HL-60 (cell line): Measurements from ENCODE around the gene PNMT.
A peak's percentile ranks its signal among the peaks of the same experiment; 100 is the strongest.

Source experiments
- DNase-seq, 2 experiments: peaks; one replicate each; pipeline ENCODE4 v3.0.0-alpha.2; 2010 to 2020; ENCODE audit warnings: low read depth in 1 of 2, low spot score in 1 of 2
- H3K27ac ChIP-seq: fragments of 250-450 bp; sonication (Bioruptor Pico); replicated peaks from 2 replicates; pipeline ENCODE4 v1.5.1; 2020; ENCODE audit warnings: mild to moderate bottlenecking, moderate library complexity
- H3K27me3 ChIP-seq: fragments of 250-450 bp; sonication (Bioruptor Pico); 2 replicates; pipeline ENCODE4 v1.5.1; 2021; ENCODE audit warnings: mild to moderate bottlenecking, moderate library complexity; ENCODE audit not compliant: insufficient read depth, poor library complexity, severe bottlenecking
- H3K4me3 ChIP-seq: replicated peaks from 2 replicates; pipeline ENCODE4 v1.5.1; 2011; ENCODE audit warnings: mild to moderate bottlenecking, control low read depth, low read length; ENCODE audit not compliant: insufficient read depth
- GABPA ChIP-seq: IDR thresholded peaks from 2 replicates; pipeline ENCODE4 v1.6.1; 2012; ENCODE audit warnings: low read depth
- POLR2AphosphoS5 ChIP-seq: IDR thresholded peaks from 2 replicates; pipeline ENCODE4 v1.6.1; 2012; ENCODE audit warnings: low read depth
- REST ChIP-seq: IDR thresholded peaks from 2 replicates; pipeline ENCODE4 v1.6.1; 2012; ENCODE audit warnings: low read depth; ENCODE audit not compliant: insufficient replicate concordance
- SPI1 ChIP-seq: IDR thresholded peaks from 2 replicates; pipeline ENCODE4 v1.6.1; 2012; ENCODE audit warnings: low read depth, mild to moderate bottlenecking, borderline replicate concordance
- TF ChIP-seq, protein P1 (sequence below): IDR thresholded peaks from one replicate; pipeline ENCODE4 v1.5.1; 2011; ENCODE audit warnings: low read length, control low read depth, inconsistent platforms; ENCODE audit not compliant: insufficient read depth

PNMT gene

DNA sequence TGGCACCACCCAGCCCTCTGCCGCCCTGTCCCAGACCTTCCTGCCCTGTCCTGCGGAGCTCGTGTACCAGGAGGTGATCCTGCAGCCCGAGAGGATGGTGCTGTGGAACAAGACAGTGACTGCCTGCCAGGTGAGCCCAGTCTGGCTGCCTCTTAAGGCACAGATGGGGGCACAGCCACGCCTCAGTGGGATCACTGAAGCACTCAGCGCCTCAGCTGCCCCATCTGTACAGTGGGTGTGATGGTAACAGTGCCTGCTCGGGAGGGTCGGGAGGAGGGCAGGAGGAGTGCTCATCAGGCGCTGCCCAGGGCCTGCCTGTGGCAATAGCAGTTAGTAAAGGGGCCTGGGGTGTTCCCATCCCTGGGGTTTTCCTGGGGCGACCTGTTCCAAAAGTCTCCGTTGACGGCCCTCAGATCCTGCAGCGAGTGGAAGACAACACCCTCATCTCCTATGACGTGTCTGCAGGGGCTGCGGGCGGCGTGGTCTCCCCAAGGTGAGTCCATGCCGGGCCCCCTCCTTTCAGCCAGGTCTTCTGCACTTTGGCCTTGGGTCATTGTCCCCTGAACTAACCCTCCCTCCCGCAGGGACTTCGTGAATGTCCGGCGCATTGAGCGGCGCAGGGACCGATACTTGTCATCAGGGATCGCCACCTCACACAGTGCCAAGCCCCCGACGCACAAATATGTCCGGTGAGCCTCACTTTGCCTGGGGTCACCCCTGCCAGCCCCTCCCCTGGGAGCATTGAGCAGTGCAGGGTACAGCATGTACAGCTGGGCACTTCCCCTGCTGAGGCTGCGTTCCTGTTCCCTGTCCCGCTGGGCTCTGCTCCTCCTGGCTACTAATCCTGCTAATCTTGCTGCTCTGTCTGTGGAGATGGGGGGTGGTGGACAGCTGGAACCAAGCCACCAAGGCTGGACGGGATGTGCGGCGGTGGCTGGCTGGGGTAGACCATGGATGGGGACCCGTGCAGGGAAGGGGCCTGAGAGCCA is 7.6 kb upstream of the PNMT start:
- no peak for DNase-seq
- no peaks in the 10 kb centered on the region for H3K27me3 ChIP-seq
- H3K4me3 ChIP-seq = no peak overlapping the region
- H3K27ac ChIP-seq = no peak overlapping the region
- TF ChIP-seq GABPA = no peak
- TF ChIP-seq POLR2AphosphoS5 = no peak
- no peak for TF ChIP-seq SPI1
- TF ChIP-seq REST = no peak
- TF ChIP-seq, protein P1, sequence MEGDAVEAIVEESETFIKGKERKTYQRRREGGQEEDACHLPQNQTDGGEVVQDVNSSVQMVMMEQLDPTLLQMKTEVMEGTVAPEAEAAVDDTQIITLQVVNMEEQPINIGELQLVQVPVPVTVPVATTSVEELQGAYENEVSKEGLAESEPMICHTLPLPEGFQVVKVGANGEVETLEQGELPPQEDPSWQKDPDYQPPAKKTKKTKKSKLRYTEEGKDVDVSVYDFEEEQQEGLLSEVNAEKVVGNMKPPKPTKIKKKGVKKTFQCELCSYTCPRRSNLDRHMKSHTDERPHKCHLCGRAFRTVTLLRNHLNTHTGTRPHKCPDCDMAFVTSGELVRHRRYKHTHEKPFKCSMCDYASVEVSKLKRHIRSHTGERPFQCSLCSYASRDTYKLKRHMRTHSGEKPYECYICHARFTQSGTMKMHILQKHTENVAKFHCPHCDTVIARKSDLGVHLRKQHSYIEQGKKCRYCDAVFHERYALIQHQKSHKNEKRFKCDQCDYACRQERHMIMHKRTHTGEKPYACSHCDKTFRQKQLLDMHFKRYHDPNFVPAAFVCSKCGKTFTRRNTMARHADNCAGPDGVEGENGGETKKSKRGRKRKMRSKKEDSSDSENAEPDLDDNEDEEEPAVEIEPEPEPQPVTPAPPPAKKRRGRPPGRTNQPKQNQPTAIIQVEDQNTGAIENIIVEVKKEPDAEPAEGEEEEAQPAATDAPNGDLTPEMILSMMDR = no peak

GRCh38 chr17:39661744-39662541 is 6.3 kb upstream of the PNMT start:
- no peak for DNase-seq

DNA sequence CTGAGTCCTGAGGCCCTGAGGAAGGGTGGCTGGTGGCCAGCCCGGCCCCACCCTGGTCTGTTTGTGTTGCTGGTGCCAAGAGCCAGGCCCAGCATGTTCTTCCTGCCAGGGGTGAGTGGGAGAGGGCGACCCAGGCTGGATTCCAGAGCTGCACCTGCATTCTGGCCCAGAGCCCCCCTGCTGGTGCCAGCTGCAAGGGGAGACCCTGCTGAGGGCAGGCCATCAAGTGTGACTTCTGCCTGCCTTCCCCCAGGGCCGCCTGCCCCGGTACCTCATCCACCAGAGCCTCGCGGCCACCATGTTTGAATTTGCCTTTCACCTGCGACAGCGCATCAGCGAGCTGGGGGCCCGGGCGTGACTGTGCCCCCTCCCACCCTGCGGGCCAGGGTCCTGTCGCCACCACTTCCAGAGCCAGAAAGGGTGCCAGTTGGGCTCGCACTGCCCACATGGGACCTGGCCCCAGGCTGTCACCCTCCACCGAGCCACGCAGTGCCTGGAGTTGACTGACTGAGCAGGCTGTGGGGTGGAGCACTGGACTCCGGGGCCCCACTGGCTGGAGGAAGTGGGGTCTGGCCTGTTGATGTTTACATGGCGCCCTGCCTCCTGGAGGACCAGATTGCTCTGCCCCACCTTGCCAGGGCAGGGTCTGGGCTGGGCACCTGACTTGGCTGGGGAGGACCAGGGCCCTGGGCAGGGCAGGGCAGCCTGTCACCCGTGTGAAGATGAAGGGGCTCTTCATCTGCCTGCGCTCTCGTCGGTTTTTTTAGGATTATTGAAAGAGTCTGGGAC is 5.5 kb upstream of the PNMT start:
- TF ChIP-seq SPI1 (no peak), GABPA (no peak)
- Histone ChIP-seq H3K27ac (no peak overlapping the region), H3K27me3 (peaks cover 20% of the 10 kb centered on the region), H3K4me3 (no peak overlapping the region)
- no peak for DNase-seq

More at GRCh38 chr17:39661744-39662541, 6.3 kb upstream of the PNMT start:
- TF ChIP-seq SPI1 (peak; percentile 74; the same call in 1 of the 2 replicates), REST (no peak)
- Histone ChIP-seq H3K27me3 (peaks cover 11% of the 10 kb centered on the region), H3K4me3 (no peak overlapping the region), H3K27ac (no peak overlapping the region)

GRCh38 chr17:39663340-39663687 is 4.9 kb upstream of the PNMT start:
- H3K27me3 ChIP-seq = peaks cover 20% of the 10 kb centered on the region
- H3K4me3 ChIP-seq = no peak overlapping the region
- H3K27ac ChIP-seq = no peak overlapping the region
- DNase-seq = no peak
- TF ChIP-seq POLR2AphosphoS5 (no peak), GABPA (no peak), REST (no peak), SPI1 (no peak)
- TF ChIP-seq, protein P1 = no peak
